HFF-Myc (cell line): ENCODE results near the gene LHX8.

ENCODE experiments used
- DNase-seq: peaks from one replicate; pipeline ENCODE4 v3.0.0-alpha.2; 2011; ENCODE audit warnings: low read depth; ENCODE audit errors: extremely low read depth
- H3K4me3 ChIP-seq: replicated peaks from 2 replicates; pipeline ENCODE4 v1.5.1; 2011; ENCODE audit warnings: low read depth, mild to moderate bottlenecking, control low read depth, low read length
- CTCF ChIP-seq: IDR thresholded peaks from 2 replicates; pipeline ENCODE4 v1.5.1; 2012; ENCODE audit warnings: mild to moderate bottlenecking, low read depth, low read length, control low read depth; ENCODE audit errors: missing control alignments

LHX8 gene

GRCh38 chr1:75208862-75209261 is 74.7 kb downstream of the LHX8 start:
- no peak overlapping the region for H3K4me3 ChIP-seq
- no peak for DNase-seq
- no peak for TF ChIP-seq CTCF
